ENCODE data around the gene CASZ1. TPM values are rescaled to one million over a fixed set of nuclear protein-coding genes. Genes with fewer than 3 reads are reported as not detected.

Gene CASZ1
- total RNA-seq, 2 experiments from 2014 or later = 8.1 to 9.0 TPM

DNA sequence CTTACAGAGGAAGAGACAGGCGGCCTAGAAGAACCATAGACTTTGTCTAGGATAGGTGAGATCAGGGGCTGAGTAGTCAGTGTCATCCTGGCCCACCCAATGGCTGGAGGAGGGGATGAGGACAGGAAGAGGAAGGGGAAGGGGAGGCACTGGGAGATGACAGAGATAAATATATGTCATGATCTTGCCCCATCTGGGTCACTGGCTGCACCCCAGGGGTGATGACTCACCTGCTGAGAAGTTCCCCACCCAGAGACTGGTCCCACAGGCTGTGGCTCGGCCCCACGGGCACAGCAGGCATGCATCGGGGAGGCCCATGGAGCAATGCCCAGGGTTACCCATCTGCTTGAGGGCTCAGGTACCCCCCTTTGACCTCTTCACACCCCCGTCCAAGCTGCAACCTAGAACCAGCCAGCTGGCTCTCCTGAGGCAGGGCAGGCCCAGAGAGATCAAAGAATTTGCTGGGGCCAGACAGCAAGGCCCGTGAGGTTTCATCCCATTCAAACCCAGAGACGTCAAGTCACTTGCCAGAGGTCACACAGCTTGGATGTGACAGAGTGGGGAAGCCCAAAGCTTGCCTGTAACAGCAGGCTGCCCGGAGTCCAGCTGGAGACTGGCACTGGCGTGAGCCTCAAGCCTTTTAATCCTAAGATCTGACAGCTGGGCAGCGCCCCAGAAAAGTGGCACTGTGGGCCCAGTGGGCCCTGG is 34.7 kb upstream of the CASZ1 start:
- peaks cover 35% of the 10 kb centered on the region for H3K27me3 Mint-ChIP-seq
- no peak for DNase-seq
- H3K9me3 Mint-ChIP-seq = no peaks in the 10 kb centered on the region
- peaks cover 13% of the 10 kb centered on the region for H3K4me1 Mint-ChIP-seq
- CTCF ChIA-PET = no interaction called here
- no peaks in the 10 kb centered on the region for H3K36me3 Mint-ChIP-seq (ENCODE audit: low read depth)
- no peak overlapping the region for H3K4me3 Mint-ChIP-seq
- POLR2A ChIA-PET = no interaction called here
- H3K27ac Mint-ChIP-seq = no peak overlapping the region

DNA sequence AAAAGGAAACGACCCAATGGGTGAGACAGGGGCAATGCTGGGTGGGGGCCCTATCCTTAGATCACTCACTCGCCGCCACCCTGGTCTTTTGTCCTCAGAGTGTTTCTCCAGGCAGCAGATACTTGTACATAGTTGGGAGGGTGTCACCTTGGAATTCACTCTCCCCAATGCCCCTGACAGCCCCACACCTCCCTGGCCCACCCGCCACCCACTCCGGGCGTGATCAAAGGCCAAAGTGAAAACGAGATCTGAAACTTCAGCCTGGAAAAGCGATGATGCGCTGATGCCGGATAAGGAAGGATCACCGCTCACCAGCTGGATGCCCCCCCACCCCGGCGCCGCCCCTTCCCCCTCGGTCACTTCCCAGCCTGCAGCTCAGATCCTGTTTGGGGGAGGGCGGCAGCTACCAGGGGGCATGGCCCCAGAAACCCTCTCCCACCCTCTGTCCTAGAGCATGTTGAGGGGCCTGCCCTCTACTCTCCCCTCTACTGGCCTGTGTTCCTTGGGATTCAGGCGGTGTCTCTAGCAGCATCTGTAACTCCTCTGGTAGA is 33.6 kb upstream of the CASZ1 start:
- H3K4me1 Mint-ChIP-seq = peaks cover 13% of the 10 kb centered on the region
- no peaks in the 10 kb centered on the region for H3K36me3 Mint-ChIP-seq (ENCODE audit: low read depth)
- no peak overlapping the region for H3K27ac Mint-ChIP-seq
- POLR2A ChIA-PET = no interaction called here
- no peak for DNase-seq
- CTCF ChIA-PET = no interaction called here
- no peak overlapping the region for H3K4me3 Mint-ChIP-seq
- no peaks in the 10 kb centered on the region for H3K9me3 Mint-ChIP-seq
- peaks cover 31% of the 10 kb centered on the region for H3K27me3 Mint-ChIP-seq

DNA sequence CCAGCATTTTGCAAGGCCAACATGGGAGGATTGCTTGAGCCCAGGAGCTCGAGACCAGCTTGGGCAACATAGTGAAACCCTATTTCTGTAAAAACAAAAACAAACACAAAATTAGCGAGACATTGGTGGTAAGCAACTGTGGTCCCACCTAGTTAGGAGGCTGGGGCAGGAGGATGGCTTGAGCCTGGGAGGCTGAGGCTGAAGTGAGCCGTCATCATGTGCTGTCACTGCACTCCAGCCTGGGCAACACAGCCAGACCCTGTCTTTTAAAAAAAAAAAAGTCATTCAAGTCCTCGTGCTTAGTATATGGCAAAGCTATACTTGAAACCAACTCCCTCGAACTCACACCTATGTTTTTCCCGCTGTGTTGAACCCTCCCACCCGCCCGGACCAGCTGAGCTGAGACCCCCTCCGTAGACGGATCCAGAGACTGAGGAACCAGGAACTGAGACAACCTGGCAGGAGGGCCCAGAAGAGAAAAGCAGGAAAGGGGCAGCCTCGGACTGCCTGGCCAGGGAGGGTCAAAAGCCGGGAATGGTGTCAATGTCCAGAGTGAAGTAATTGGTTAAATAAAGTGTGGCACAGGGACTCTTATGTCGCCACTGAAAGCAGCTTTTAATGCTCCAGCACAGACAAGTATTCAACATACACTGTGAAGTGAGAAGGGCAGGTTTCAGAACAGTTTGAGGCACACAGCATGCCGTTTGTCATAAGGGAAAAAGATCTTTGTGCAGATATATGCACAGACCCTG is 32.8 kb upstream of the CASZ1 start:
- Mint-ChIP-seq H3K27ac (no peak overlapping the region), H3K4me3 (no peak overlapping the region), H3K9me3 (no peaks in the 10 kb centered on the region), H3K27me3 (peaks cover 24% of the 10 kb centered on the region), H3K4me1 (peaks cover 13% of the 10 kb centered on the region), H3K36me3 (ENCODE audit: low read depth) (no peaks in the 10 kb centered on the region)
- no peak for DNase-seq
- POLR2A ChIA-PET = no interaction called here
- CTCF ChIA-PET = no interaction called here

DNA sequence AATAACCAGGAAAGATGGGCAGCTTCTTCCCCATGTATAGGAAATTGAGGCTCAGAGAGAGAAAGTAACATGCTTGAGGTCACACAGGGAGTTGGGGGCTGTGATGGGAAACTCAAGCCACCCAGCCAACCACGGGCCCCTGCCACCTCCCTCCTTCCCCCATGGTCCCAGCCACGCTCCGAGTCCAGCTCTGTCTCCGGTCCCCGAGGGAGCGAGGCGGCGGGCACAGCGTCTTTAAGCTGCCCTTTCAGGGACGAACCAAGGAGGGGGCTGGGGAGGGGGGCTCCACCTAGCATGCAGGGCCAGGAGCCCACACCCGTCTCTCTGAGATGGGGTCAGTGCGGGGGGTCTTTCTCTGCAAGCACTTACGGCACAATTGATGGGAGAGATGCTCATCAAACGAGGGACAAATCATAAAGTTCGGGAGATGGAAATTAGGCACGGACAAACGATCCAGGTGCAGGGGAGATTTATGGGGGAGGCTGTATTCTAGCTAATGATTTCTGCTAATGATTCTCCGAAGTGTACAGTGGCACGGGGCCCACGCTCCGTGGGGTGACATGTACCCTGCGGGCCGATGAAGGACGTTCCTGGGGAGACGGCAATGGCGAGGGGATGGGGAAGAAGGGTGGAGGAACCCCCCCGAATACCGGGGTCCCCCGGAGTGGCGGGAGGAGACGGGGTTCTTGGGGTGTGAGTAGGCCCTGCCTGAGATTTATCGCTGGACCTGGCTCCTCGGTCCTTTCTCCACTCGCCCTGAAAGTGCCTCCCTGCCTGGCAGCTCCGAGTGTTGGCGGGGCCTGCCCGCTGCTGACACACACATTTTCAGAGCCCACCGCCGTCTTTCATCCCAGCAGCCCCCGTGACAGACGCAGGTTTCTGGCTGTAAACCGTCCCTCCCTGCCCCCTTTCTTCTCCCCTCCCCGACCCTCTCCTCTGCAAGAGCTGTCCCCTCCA is 31.2 kb upstream of the CASZ1 start:
- Mint-ChIP-seq H3K36me3 (ENCODE audit: low read depth) (no peaks in the 10 kb centered on the region), H3K4me3 (no peak overlapping the region), H3K27ac (no peak overlapping the region), H3K9me3 (no peaks in the 10 kb centered on the region), H3K4me1 (peaks cover 13% of the 10 kb centered on the region), H3K27me3 (peaks cover 17% of the 10 kb centered on the region)
- ChIA-PET POLR2A (no interaction called here), CTCF (no interaction called here)
- DNase-seq = no peak

DNA sequence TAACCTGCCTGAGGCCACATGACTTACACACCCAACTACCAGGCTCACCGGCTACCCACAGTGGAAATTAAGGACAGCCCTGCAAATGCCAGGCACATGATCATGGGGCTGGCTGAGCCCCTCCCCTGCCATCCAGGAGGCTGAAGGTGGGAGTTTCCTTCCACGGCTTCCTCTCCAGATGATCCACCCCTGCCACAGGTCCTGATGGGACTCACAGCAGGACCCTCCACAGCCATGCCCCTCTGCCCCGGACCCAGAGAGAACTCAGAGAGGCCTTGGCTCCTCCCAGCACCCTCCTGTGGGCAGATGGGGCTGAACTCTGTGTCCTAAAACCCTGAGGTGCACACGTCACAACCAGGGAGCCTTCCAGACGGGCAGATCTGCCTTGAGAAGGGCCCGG is 29.1 kb upstream of the CASZ1 start:
- POLR2A ChIA-PET = no interaction called here
- no peaks in the 10 kb centered on the region for H3K9me3 Mint-ChIP-seq
- H3K4me1 Mint-ChIP-seq = peaks cover 3% of the 10 kb centered on the region
- DNase-seq = no peak
- H3K4me3 Mint-ChIP-seq = no peak overlapping the region
- H3K27me3 Mint-ChIP-seq = peaks cover 17% of the 10 kb centered on the region
- H3K36me3 Mint-ChIP-seq (ENCODE audit: low read depth) = no peaks in the 10 kb centered on the region
- H3K27ac Mint-ChIP-seq = no peak overlapping the region
- CTCF ChIA-PET = no interaction called here

DNA sequence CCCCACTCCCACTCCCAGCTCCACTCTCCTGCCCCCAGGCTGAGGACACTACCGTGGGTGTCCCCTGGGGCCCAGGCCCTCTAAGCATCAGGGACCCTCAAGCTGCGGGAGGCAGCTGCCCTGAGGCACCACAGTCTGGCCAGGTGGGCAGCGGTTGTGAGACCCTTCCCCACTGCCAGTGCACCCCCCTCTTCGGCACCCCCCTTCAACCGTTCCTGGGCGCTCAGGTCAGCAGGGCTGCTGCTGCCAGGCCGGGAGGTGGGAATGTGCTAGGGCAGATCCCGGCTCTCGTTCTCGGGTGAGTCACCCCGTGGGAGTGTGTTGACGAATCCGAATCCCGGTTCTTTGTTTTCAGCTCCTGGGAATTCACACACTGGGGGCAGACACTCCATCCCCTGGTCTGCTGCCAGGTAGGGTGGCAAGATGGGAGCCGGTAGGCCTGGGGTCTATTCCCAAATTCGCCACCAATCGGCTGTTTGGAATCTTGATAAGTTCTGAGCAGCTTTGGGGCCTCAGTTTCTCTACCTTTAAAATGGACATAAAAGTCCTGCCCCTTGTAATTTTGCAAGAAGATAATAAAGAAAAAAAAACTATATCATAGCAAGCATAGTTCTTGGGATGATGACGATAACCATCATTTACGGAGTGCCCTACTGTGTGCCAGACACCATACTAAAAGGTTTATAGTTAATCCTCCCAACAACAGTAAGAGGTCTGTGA is 28.5 kb upstream of the CASZ1 start:
- Mint-ChIP-seq H3K4me1 (no peaks in the 10 kb centered on the region), H3K27ac (no peak overlapping the region), H3K4me3 (no peak overlapping the region), H3K36me3 (ENCODE audit: low read depth) (no peaks in the 10 kb centered on the region), H3K27me3 (peaks cover 15% of the 10 kb centered on the region), H3K9me3 (no peaks in the 10 kb centered on the region)
- DNase-seq = no peak
- CTCF ChIA-PET = no interaction called here
- POLR2A ChIA-PET = no interaction called here

DNA sequence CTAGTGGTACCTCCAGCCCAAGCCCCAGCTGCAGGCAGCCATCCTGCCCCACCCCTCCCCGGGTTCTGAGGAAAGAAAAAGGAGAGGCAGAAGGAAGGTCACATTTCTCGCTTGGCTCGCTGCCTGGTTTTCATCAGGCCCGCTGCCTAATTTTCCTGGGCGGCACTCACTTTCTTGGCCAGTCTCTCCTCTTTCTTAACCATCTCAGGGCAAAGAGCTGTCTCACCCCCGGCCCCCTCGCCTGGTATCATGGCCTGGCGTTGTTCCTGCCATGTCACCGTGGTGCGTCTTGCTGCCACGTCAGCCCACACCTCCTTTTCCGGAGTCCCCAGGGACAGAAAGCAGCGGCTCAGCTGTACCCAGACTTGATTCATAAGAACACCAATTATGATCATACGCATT is 26.6 kb upstream of the CASZ1 start:
- Mint-ChIP-seq H3K4me1 (no peaks in the 10 kb centered on the region), H3K27me3 (peaks cover 9% of the 10 kb centered on the region), H3K36me3 (ENCODE audit: low read depth) (no peaks in the 10 kb centered on the region), H3K4me3 (no peak overlapping the region), H3K27ac (no peak overlapping the region), H3K9me3 (no peaks in the 10 kb centered on the region)
- CTCF ChIA-PET = no interaction called here
- no peak for DNase-seq
- POLR2A ChIA-PET = no interaction called here

DNA sequence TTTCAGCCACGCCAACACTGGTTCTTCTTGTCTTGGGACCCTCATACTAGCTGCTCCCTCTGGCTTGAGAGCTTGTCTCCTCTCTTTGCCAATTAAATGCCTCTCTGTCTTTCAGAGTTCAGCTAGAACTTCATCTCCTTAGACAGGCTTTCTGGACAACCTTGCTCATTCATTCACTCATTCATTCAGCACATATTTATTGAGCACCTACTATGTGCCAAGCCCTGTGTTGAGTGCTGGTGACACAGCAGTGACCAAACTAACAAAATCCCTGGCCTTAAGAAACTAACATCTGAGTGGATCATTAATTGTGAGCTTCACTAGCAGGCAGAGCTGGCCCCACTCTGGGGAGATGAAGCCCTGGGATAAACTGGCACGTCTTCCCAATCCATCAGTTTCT is 24.9 kb upstream of the CASZ1 start:
- DNase-seq = no peak
- Mint-ChIP-seq H3K36me3 (ENCODE audit: low read depth) (no peaks in the 10 kb centered on the region), H3K27ac (no peak overlapping the region), H3K4me3 (no peak overlapping the region), H3K4me1 (no peaks in the 10 kb centered on the region), H3K27me3 (peaks cover 2% of the 10 kb centered on the region), H3K9me3 (no peaks in the 10 kb centered on the region)
- ChIA-PET POLR2A (no interaction called here), CTCF (interaction anchor here (0.7 kb wide), 1 partner anchor 112 kb away, joined by 3 read pairs; no protein-coding TSS in a partner anchor)

DNA sequence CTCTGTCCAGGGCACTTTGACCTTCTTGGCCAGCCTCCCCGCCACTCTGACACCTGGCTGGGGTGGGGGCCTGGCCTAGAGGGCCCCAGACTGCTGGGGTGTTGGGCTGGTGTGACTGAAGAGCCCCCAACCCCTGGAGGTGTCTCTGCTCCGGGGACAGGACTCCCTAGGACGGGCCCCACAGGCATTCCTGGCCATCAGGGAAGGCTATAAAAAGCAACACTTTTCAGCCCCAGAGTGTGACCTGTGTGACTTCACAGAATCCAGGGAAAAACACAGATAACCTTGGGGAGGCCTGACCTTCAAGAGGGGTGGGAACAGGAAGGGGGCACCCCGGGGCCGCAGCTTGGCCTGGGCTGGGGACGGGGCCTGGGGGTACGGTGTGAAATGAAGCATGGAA is 24.0 kb upstream of the CASZ1 start:
- H3K27ac Mint-ChIP-seq = no peak overlapping the region
- DNase-seq = no peak
- H3K9me3 Mint-ChIP-seq = no peaks in the 10 kb centered on the region
- ChIA-PET POLR2A (no interaction called here), CTCF (no interaction called here)
- no peaks in the 10 kb centered on the region for H3K36me3 Mint-ChIP-seq (ENCODE audit: low read depth)
- H3K27me3 Mint-ChIP-seq = peaks cover 2% of the 10 kb centered on the region
- no peaks in the 10 kb centered on the region for H3K4me1 Mint-ChIP-seq
- no peak overlapping the region for H3K4me3 Mint-ChIP-seq

DNA sequence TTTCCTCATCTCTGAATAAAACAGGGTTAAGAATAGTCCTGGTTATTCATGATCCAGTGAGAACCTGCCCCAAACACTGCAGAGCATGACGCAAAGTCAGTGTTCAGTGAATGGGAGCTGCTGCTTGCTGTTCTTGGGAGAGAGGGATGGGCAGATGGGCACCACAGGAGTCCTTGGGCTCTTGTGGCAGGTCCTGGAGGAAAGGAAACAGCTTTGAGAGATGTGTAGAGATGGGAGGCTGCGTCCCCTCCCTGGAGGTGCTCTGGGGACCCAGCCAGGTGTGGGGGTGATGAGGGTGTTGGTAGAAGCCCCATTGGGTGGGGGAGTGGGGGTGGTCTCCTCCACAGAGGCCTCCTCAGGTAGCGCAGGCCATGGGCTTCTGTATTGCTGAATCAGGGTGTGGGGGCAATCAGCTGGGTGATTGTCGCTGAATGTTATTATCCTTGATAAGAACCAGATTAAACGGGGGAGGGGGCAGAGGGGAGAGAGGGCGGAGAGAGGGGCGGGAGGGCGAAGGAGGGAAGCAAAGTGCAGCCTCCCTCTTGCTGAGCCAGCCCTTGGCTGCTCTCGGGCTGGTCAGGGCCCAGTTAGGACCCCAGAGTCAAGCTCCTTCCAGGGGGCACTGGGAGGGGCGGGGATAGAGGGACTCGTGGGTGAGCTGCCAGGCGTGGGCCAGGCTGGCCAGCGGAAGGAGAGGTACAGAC is 22.9 kb upstream of the CASZ1 start:
- H3K27me3 Mint-ChIP-seq = peaks cover 2% of the 10 kb centered on the region
- H3K4me3 Mint-ChIP-seq = no peak overlapping the region
- no peak overlapping the region for H3K27ac Mint-ChIP-seq
- DNase-seq = no peak
- no peaks in the 10 kb centered on the region for H3K36me3 Mint-ChIP-seq (ENCODE audit: low read depth)
- CTCF ChIA-PET = no interaction called here
- POLR2A ChIA-PET = no interaction called here
- no peaks in the 10 kb centered on the region for H3K4me1 Mint-ChIP-seq
- no peaks in the 10 kb centered on the region for H3K9me3 Mint-ChIP-seq

DNA sequence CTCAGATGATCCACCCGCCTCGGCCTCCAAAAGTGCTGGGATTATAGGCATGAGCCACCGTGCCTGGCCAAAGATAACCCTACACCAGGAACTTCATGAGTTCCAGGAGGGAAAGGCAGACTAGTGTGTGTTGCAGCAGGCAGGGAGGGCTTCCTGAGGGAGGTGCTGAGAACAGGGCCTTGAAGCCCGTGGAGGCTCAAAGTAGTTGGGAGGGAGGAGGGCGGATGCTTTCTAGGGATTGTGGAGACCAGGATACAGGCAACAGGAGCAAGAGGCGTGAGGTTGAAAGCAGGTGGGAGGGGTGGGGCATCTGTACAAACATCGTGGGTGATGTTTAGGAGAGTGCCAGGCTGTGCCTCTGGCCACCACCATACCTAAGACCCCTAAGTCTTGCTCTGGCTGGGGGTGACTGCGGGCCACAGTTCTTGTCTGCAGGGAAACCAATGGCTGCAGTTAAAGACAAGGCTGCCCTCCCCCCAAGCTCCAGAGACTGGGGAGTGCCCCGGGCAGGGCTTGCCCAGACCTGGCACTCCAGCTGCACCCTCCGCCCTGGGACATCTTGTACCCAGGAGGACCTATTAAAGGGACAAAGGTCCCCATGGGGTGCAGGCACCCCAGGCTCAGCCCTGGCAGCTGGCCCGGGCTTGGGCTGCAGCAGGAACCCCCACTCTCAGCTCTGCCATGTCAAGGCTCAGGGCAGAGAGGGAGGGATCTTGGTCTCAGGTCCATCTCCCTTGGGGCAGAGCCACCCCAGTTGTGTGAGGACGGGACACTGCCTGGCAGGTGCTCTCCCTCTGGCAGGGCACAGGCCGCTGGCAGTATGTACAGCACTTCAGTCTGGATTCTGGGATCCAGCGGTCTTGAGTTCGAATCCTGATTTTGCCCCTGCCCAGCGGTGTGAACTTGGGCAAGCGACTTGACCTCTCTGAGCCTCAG is 22.1 kb upstream of the CASZ1 start:
- Mint-ChIP-seq H3K4me1 (no peaks in the 10 kb centered on the region), H3K4me3 (no peak overlapping the region), H3K27ac (no peak overlapping the region), H3K36me3 (ENCODE audit: low read depth) (no peaks in the 10 kb centered on the region), H3K9me3 (no peaks in the 10 kb centered on the region), H3K27me3 (peaks cover 2% of the 10 kb centered on the region)
- ChIA-PET CTCF (no interaction called here), POLR2A (no interaction called here)
- no peak for DNase-seq

Measured in activated CD4-positive, alpha-beta memory T cell treated with anti-CD3 and anti-CD28 coated beads, Interleukin-2, amount 10 ng/mL, durations not matched to agents 7 days and 5 days (primary cell).